Breast epithelium (tissue), 3 donors: Measurements from ENCODE around the gene IDUA.

ENCODE experiments used
- POLR2A ChIP-seq: fragments of 450-650 bp; IDR thresholded peaks from one replicate; pipeline ENCODE4 v1.6.1; 2016; ENCODE audit warnings: antibody characterized with exemption, mild to moderate bottlenecking, moderate library complexity
- TF ChIP-seq, protein P1 (sequence below), 3 donors: fragments of 450-650 bp; IDR thresholded peaks; one replicate each; pipeline ENCODE4 v1.5.1; 2016 to 2017; ENCODE audit warnings: antibody characterized with exemption in 3 of 3, mild to moderate bottlenecking in 3 of 3, moderate library complexity in 3 of 3

- no peak for TF ChIP-seq POLR2A
- TF ChIP-seq, protein P1, sequence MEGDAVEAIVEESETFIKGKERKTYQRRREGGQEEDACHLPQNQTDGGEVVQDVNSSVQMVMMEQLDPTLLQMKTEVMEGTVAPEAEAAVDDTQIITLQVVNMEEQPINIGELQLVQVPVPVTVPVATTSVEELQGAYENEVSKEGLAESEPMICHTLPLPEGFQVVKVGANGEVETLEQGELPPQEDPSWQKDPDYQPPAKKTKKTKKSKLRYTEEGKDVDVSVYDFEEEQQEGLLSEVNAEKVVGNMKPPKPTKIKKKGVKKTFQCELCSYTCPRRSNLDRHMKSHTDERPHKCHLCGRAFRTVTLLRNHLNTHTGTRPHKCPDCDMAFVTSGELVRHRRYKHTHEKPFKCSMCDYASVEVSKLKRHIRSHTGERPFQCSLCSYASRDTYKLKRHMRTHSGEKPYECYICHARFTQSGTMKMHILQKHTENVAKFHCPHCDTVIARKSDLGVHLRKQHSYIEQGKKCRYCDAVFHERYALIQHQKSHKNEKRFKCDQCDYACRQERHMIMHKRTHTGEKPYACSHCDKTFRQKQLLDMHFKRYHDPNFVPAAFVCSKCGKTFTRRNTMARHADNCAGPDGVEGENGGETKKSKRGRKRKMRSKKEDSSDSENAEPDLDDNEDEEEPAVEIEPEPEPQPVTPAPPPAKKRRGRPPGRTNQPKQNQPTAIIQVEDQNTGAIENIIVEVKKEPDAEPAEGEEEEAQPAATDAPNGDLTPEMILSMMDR (IDR thresholded peaks at IDR 0.05) = no peak
Measured at GRCh38 chr4:970854-971520, 15.9 kb upstream of the IDUA start.
